Omental fat pad (tissue), 4 donors: ENCODE measurements around the gene CCDC93. TPM values are rescaled to one million over a fixed set of nuclear protein-coding genes. Genes with fewer than 3 reads are reported as not detected.

Experiments used
- ATAC-seq: fragments of 150-250 bp; one replicate; pipeline ENCODE4 v1.9.1; 2016; ENCODE audit warnings: mild to moderate bottlenecking, moderate library complexity; ENCODE audit not compliant: low FRiP score
- DNase-seq: peaks from one replicate; pipeline ENCODE4 v3.0.0-alpha.2; 2019; ENCODE audit warnings: low spot score
- CTCF ChIP-seq, 3 donors: fragments of 450-650 bp; IDR thresholded peaks; one replicate each; pipeline ENCODE4 v1.5.1; 2016 to 2017; ENCODE audit warnings: antibody characterized with exemption in 3 of 3, mild to moderate bottlenecking in 3 of 3, moderate library complexity in 2 of 3
- total RNA-seq, 4 donors: library from RNA; depleted of rRNA; stranded (reverse); fragments of >200 nt; gene quantifications; one replicate each; pipeline ENCODE4 v1.1.0, GENCODE V29; 2016

The CCDC93 gene
- total RNA-seq, 4 donors from 2014 or later: 21.4 to 34.8 (median 22.3) TPM

- ATAC-seq: no peak
Observed at GRCh38 chr2:118046634-118047210, 32.9 kb upstream of the CCDC93 start.

GRCh38 chr2:118045286-118045685 lies 31.4 kb upstream of the CCDC93 start:
- DNase-seq (no peak), ATAC-seq (no peak)
- no peak for TF ChIP-seq CTCF (IDR thresholded peaks at IDR 0.05)

More at GRCh38 chr2:118046634-118047210, 32.9 kb upstream of the CCDC93 start:
- DNase-seq: no peak
- no peak for TF ChIP-seq CTCF (IDR thresholded peaks at IDR 0.05)

DNA sequence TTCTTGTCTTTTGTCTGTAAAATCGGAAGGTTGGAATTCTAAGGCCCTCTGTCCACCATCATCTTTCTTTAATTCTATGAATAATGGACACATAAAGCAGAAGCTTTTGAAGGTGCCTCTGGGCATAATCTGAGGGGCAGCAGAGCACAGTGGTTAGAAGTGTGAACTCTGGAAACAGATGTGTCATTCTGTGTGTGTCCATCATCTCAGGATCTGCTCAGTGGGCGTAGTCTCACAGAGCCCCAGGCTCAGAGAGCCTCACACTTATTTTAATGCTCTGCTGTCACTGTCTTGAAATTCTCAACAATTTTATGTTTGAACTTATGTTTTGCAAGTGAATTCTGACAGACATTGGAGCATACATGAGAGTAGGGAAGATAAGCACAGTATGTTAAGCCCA lies 31.0 kb upstream of the CCDC93 start:
- no peak for DNase-seq
- TF ChIP-seq CTCF (IDR thresholded peaks at IDR 0.05): no peak
- ATAC-seq: no peak

DNA sequence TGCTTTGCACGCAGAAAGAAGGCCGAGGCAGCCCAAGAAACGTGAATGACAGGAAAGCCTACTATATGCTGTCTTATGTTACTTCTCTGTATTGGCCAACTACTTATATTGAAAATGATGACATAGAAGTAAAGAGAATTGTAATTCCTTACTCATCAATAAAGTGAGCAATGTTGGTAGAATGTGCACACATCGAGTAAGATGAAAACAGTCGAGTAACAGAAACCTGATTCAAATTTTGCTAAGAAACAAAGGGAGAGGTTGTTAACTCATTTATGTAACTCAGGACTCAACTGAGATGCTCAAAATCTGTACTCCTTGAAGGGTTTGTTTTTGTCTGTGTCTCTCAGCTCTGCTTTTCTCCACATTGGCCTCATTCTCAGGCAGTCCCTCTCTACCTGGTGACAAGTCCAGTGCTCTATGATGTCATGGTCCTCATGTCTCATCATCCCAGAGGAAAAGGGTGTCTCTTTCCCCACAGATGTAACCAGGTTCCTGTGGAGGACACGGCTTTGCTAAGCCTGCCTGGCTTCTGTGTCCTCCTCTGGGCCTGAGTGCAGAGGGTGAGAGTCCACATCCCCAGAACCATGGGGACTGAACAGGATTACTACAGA lies 30.3 kb upstream of the CCDC93 start:
- no peak for DNase-seq
- no peak for ATAC-seq
- no peak for TF ChIP-seq CTCF (IDR thresholded peaks at IDR 0.05)

- TF ChIP-seq CTCF (IDR thresholded peaks at IDR 0.05): no peak
- ATAC-seq (no peak), DNase-seq (no peak)
Observed at GRCh38 chr2:118040891-118041290, 27.0 kb upstream of the CCDC93 start.

GRCh38 chr2:118032169-118033013 lies 18.5 kb upstream of the CCDC93 start:
- ATAC-seq: no peak
- TF ChIP-seq CTCF (IDR thresholded peaks at IDR 0.05): no peak
- no peak for DNase-seq
